Peyer's patch (tissue), 4 donors: ENCODE measurements around the gene MEI4.

Source experiments
- CTCF ChIP-seq, 6 experiments: fragments of 450-650 bp in 4 of 6; fragments of 200-600 bp in 2 of 6; sonication (generic) in 1 of 6; IDR thresholded peaks; one replicate each; pipeline ENCODE4 v1.5.1; 2017 to 2019; ENCODE audit warnings: antibody characterized with exemption in 6 of 6, mild to moderate bottlenecking in 3 of 6, moderate library complexity in 1 of 6
- POLR2A ChIP-seq, 2 donors: fragments of 450-650 bp; IDR thresholded peaks; one replicate each; pipeline ENCODE4 v1.5.1; 2017; ENCODE audit warnings: antibody characterized with exemption in 2 of 2, mild to moderate bottlenecking in 2 of 2, moderate library complexity in 2 of 2

- TF ChIP-seq CTCF (IDR thresholded peaks at IDR 0.05) (peak in 3 of 6 experiments; percentile 46 to 50 (median 47)), POLR2A (IDR thresholded peaks at IDR 0.05) (no peak)
Measured at GRCh38 chr6:77926198-77926751, 273.4 kb downstream of the MEI4 start.
